NCI-H2107 treated with DMSO at 0.1 percent for 48 hours (cell line): ENCODE measurements around the gene MYO3A.

Experiments
- DNase-seq: peaks from one replicate; lab custom pipeline; 2025; ENCODE audit not compliant: unreplicated experiment; lab: John Stamatoyannopoulos, UW

The MYO3A gene

DNA sequence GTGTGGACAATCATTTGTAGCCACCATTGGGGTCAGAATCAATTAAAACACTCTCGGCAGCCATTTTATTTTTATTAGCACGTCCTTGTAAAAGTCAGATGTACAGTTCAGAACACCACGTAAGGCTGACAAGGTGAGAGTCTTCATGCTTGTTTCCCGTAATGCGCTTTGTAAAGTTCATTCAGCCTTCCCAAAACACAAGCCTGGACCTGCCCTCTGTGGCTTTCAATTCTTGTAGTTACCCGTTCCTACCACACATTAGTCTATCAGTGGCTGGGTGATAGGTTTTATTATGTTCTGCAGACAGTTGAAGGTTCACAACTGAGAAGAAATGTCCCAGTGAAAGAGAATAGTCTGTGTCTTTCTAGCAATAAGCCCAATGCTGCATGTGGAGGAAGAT lies 317.9 kb downstream of the MYO3A start:
- no peak for DNase-seq

DNA sequence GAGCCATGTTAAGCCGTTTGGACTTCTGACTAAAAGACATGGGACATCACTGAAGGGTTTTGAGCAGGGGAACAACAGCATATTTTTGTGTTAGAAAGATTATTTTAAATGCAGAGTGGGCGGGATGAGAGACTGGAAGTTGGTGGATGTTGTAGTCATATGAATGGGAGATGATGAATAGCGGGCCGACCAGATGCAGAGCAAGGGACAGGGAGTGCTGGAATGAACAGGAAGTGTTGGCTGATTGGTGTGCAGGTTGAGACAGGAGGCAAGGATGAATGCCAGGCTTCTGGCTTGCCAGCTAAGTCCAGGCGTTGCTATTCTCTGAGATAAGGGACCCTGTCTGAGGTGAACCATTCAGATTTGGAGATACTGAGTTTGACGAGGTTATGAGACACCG lies 320.6 kb downstream of the MYO3A start:
- no peak for DNase-seq

DNA sequence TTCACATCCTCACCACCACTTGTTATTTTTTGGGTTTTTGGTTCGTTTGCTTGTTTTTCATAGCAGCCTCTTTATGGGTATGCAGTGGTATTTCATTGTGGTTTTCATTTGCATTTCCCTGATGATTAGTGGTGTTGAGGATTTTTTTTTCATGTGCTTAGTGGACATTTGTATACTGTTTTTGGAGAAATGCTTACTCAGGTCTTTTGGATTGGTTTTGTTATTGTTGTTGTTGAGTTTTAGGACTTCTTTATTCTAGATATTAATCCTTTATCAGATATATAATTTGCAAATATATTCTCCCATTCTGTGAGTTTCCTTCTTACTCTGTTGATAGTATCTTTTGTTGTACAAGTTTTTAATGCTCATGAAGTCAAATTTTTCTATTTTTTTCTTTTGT lies 325.3 kb downstream of the MYO3A start:
- DNase-seq, result no peak
